Bronchial epithelial cell (primary cell): ENCODE results near the gene ITIH5. TPM values are rescaled to one million over a fixed set of nuclear protein-coding genes. Genes with fewer than 3 reads are reported as not detected.

Experiments
- DNase-seq: peaks from one replicate; pipeline ENCODE4 v3.0.0-alpha.2; 2010; ENCODE audit warnings: low read depth
- FAIRE-seq: peaks from 2 replicates; lab custom pipeline; 2011; peaks lifted over from hg19 to GRCh38; lab: Jason Lieb, UNC
- H3K27me3 ChIP-seq: 2 replicates; pipeline ENCODE4 v1.5.1; 2011; ENCODE audit warnings: low read length; ENCODE audit not compliant: control insufficient read depth, insufficient read depth
- H3K36me3 ChIP-seq: 2 replicates; pipeline ENCODE4 v1.5.1; 2011; ENCODE audit warnings: low read length; ENCODE audit not compliant: control insufficient read depth, insufficient read depth
- H3K4me3 ChIP-seq: 2 replicates; pipeline ENCODE4 v1.5.1; 2011; ENCODE audit warnings: mild to moderate bottlenecking, low read depth, low read length, control low read depth
- total RNA-seq: library from RNA; depleted of rRNA; stranded (reverse); fragments of >200 nt; gene quantifications from 2 replicates; pipeline ENCODE4 v1.2.1, GENCODE V29; 2014
- TF ChIP-seq, protein P1 (sequence below): IDR thresholded peaks from 2 replicates; pipeline ENCODE4 v1.5.1; 2011; ENCODE audit warnings: mild to moderate bottlenecking, moderate library complexity, low read length, control low read depth, inconsistent platforms; ENCODE audit not compliant: insufficient read depth, severe bottlenecking

ITIH5 gene
- total RNA-seq, 1 donor from 2014 or later = not detected

DNA sequence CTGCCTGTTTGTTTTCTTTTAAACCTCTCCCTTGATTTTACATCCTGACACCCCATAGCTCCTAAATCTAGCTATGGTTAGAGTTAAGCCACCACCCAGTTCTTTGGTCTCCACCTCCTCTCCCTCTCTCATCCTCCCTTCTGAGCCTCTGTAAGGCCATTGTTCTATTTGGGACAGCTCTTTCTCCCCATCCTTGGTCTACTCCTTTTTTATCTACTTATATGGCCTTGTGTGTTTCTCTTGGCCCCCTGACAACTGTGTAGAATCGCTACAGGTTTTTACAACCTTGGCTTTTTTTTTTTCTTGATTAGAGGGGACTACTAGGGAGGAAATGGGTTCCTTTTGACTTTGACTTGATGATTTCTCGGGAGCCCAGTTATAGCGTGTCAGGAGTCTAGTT is 3.4 kb upstream of the ITIH5 start:
- no peak overlapping the region for H3K4me3 ChIP-seq
- FAIRE-seq (no peak), DNase-seq (no peak)
- peaks cover 5% of the 10 kb centered on the region for H3K27me3 ChIP-seq
- TF ChIP-seq, protein P1, sequence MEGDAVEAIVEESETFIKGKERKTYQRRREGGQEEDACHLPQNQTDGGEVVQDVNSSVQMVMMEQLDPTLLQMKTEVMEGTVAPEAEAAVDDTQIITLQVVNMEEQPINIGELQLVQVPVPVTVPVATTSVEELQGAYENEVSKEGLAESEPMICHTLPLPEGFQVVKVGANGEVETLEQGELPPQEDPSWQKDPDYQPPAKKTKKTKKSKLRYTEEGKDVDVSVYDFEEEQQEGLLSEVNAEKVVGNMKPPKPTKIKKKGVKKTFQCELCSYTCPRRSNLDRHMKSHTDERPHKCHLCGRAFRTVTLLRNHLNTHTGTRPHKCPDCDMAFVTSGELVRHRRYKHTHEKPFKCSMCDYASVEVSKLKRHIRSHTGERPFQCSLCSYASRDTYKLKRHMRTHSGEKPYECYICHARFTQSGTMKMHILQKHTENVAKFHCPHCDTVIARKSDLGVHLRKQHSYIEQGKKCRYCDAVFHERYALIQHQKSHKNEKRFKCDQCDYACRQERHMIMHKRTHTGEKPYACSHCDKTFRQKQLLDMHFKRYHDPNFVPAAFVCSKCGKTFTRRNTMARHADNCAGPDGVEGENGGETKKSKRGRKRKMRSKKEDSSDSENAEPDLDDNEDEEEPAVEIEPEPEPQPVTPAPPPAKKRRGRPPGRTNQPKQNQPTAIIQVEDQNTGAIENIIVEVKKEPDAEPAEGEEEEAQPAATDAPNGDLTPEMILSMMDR = no peak
- H3K36me3 ChIP-seq = no peaks in the 10 kb centered on the region

GRCh38 chr10:7667262-7668141 is 736 bp upstream of the ITIH5 start:
- DNase-seq = no peak
- Histone ChIP-seq H3K4me3 (no peak overlapping the region), H3K36me3 (no peaks in the 10 kb centered on the region), H3K27me3 (peaks cover 6% of the 10 kb centered on the region)
- no peak for FAIRE-seq
- TF ChIP-seq, protein P1 = no peak

- TF ChIP-seq, protein P1 = no peak
- Histone ChIP-seq H3K27me3 (peaks cover 6% of the 10 kb centered on the region), H3K36me3 (no peaks in the 10 kb centered on the region), H3K4me3 (no peak overlapping the region)
- DNase-seq = no peak
- FAIRE-seq = no peak
Observed at GRCh38 chr10:7665767-7666166, 999 bp downstream of the ITIH5 start.

DNA sequence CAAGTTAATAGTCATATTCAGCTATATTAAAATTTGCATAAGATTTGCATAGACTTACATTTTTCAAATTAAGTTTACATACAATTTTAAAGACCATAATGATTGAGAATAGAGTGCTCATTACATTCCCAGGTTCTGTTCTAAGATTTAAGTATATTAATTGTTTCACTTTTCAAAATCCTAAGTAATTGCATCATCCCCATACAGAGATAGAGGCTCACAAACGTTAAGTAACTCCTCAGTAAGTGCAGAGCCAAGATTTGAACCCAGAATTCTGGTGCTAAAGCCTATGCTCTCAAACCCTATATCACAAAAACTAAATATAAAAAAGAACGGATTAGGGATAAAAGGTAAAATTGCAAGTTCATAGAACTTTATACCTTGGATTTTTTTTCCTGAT is 2.1 kb downstream of the ITIH5 start:
- peaks cover 6% of the 10 kb centered on the region for H3K27me3 ChIP-seq
- H3K4me3 ChIP-seq = no peak overlapping the region
- DNase-seq = no peak
- no peaks in the 10 kb centered on the region for H3K36me3 ChIP-seq
- FAIRE-seq = no peak
- TF ChIP-seq, protein P1 = no peak

- no peak for DNase-seq
- H3K36me3 ChIP-seq = no peaks in the 10 kb centered on the region
- FAIRE-seq = no peak
- TF ChIP-seq, protein P1 = no peak
- H3K4me3 ChIP-seq = no peak overlapping the region
- peaks cover 6% of the 10 kb centered on the region for H3K27me3 ChIP-seq
Observed at GRCh38 chr10:7662522-7662921, 4.2 kb downstream of the ITIH5 start.

GRCh38 chr10:7659560-7659959 is 7.2 kb downstream of the ITIH5 start:
- FAIRE-seq (no peak), DNase-seq (no peak)
- Histone ChIP-seq H3K36me3 (no peaks in the 10 kb centered on the region), H3K4me3 (no peak overlapping the region), H3K27me3 (no peaks in the 10 kb centered on the region)
- TF ChIP-seq, protein P1 = no peak
